H1 (cell line): ENCODE measurements around the gene LIG3. TPM values are rescaled to one million over a fixed set of nuclear protein-coding genes. Genes with fewer than 3 reads are reported as not detected.

ENCODE experiments used
- CTCF ChIA-PET: fragments of 300-600 bp; sonication (Branson Sonifier 250); formaldehyde crosslinking; loops from one replicate; lab custom pipeline; 2021; ENCODE audit not compliant: partially characterized antibody; lab: Charles Lee
- POLR2A ChIA-PET: fragments of 300-600 bp; sonication (Branson Sonifier 250); formaldehyde crosslinking; loops from one replicate; lab custom pipeline; 2021; ENCODE audit warnings: inconsistent platforms; ENCODE audit not compliant: partially characterized antibody; lab: Charles Lee
- DNase-seq, 2 experiments: peaks; one replicate each; pipeline versions ENCODE4 v3.0.0 to v3.0.0-alpha.2; 2010 to 2022; ENCODE audit warnings: low spot score in 2 of 2, low read depth in 1 of 2, mixed read lengths in 1 of 2
- FAIRE-seq: peaks from 2 replicates; lab custom pipeline; 2011; peaks lifted over from hg19 to GRCh38; lab: Jason Lieb, UNC
- H2AFZ ChIP-seq: 2 replicates; pipeline ENCODE4 v1.8.1; 2012; ENCODE audit warnings: low read length, inconsistent platforms
- H2AK5ac ChIP-seq: 2 replicates; pipeline ENCODE4 v1.6.1; 2013; ENCODE audit warnings: low read depth, low read length
- H2BK120ac ChIP-seq: replicated peaks from 2 replicates; pipeline ENCODE3; 2013; ENCODE audit warnings: low read depth, low read length, inconsistent platforms
- H2BK12ac ChIP-seq: 2 replicates; pipeline ENCODE4 v1.6.1; 2013; ENCODE audit warnings: low read depth, low read length
- H2BK15ac ChIP-seq: 2 replicates; pipeline ENCODE4 v1.6.1; 2013; ENCODE audit warnings: low read length
- H2BK20ac ChIP-seq: 2 replicates; pipeline ENCODE4 v1.6.1; 2013; ENCODE audit warnings: low read length
- H2BK5ac ChIP-seq: 2 replicates; pipeline ENCODE4 v1.6.1; 2013; ENCODE audit warnings: low read depth, low read length
- H3K14ac ChIP-seq: 2 replicates; pipeline ENCODE4 v1.6.1; 2013; ENCODE audit warnings: inconsistent platforms; ENCODE audit not compliant: insufficient read length
- H3K18ac ChIP-seq: 2 replicates; pipeline ENCODE4 v1.6.1; 2013; ENCODE audit warnings: low read length; ENCODE audit errors: extremely low read depth
- H3K23ac ChIP-seq: 2 replicates; pipeline ENCODE4 v1.6.1; 2013; ENCODE audit warnings: inconsistent platforms; ENCODE audit not compliant: insufficient read length
- H3K23me2 ChIP-seq: 2 replicates; pipeline ENCODE4 v1.6.1; 2013; ENCODE audit warnings: low read depth, low read length
- H3K27ac ChIP-seq: 2 replicates; pipeline ENCODE4 v1.6.1; 2011; ENCODE audit warnings: low read depth, low read length, inconsistent platforms
- H3K27me3 ChIP-seq, 4 experiments: replicated peaks in 1 of 4; 1 replicate in 1 of 4; 2 replicates in 3 of 4; pipeline versions ENCODE4 v1.6.1 to v1.8.1; 2011 to 2013; ENCODE audit warnings: low read length in 3 of 4, mild to moderate bottlenecking in 3 of 4, inconsistent platforms in 2 of 4, mixed read lengths in 2 of 4, moderate library complexity in 1 of 4; ENCODE audit not compliant: control insufficient read depth in 3 of 4, insufficient read depth in 3 of 4; ENCODE audit errors: extremely low read depth in 1 of 4
- H3K36me3 ChIP-seq, 4 experiments: 2 replicates each; pipeline versions ENCODE4 v1.6.1 to v1.8.1; 2011 to 2013; ENCODE audit warnings: mild to moderate bottlenecking in 4 of 4, low read length in 3 of 4, moderate library complexity in 2 of 4, control low read depth in 1 of 4, inconsistent platforms in 1 of 4; ENCODE audit not compliant: insufficient read depth in 4 of 4, control insufficient read depth in 2 of 4
- H3K4ac ChIP-seq: replicated peaks from 2 replicates; pipeline ENCODE3; 2013; ENCODE audit warnings: low read length, low read depth, mixed read lengths, inconsistent platforms; ENCODE audit not compliant: insufficient read length
- H3K4me1 ChIP-seq, 4 experiments: replicated peaks in 1 of 4; 1 replicate in 1 of 4; 2 replicates in 3 of 4; pipeline versions ENCODE4 v1.6.1 to v1.8.1; 2011 to 2013; ENCODE audit warnings: low read length in 3 of 4, inconsistent platforms in 2 of 4, mixed read lengths in 1 of 4; ENCODE audit not compliant: insufficient read depth in 4 of 4, control insufficient read depth in 3 of 4
- H3K4me2 ChIP-seq, 2 experiments: 2 replicates each; pipeline versions ENCODE4 v1.6.1 to v1.8.1; 2011 to 2013; ENCODE audit warnings: low read depth in 2 of 2, low read length in 2 of 2, control low read depth in 1 of 2, inconsistent platforms in 1 of 2, mild to moderate bottlenecking in 1 of 2; ENCODE audit not compliant: insufficient read depth in 1 of 2
- H3K4me3 ChIP-seq, 4 experiments: fragments of 200-600, 300-600 bp in 1 of 4; sonication (generic), shearing (Covaris generic), sonication (Bioruptor Twin) in 1 of 4; 2 replicates each; pipeline versions ENCODE4 v1.5.1 to v1.8.1; 2011 to 2016; ENCODE audit warnings: low read length in 4 of 4, low read depth in 3 of 4, control low read depth in 2 of 4, inconsistent platforms in 2 of 4, mild to moderate bottlenecking in 2 of 4, mixed read lengths in 1 of 4, moderate library complexity in 1 of 4; ENCODE audit not compliant: insufficient read depth in 2 of 4; ENCODE audit errors: extremely low read depth in 1 of 4
- H3K56ac ChIP-seq: replicated peaks from 2 replicates; pipeline ENCODE3; 2013; ENCODE audit warnings: low read depth, mild to moderate bottlenecking, mixed read lengths, low read length, inconsistent platforms; ENCODE audit not compliant: insufficient read length
- H3K79me1 ChIP-seq: 2 replicates; pipeline ENCODE4 v1.6.1; 2013; ENCODE audit warnings: low read depth, low read length, control low read depth
- H3K79me2 ChIP-seq, 2 experiments: 2 replicates each; pipeline versions ENCODE4 v1.6.1 to v1.8.1; 2012 to 2013; ENCODE audit warnings: low read length in 2 of 2, mild to moderate bottlenecking in 2 of 2, inconsistent platforms in 1 of 2; ENCODE audit not compliant: insufficient read depth in 2 of 2, control insufficient read depth in 1 of 2
- H3K9ac ChIP-seq, 4 experiments: replicated peaks in 1 of 4; 1 replicate in 1 of 4; 2 replicates in 3 of 4; pipeline versions ENCODE4 v1.6.1 to v1.8.1; 2011 to 2013; ENCODE audit warnings: low read depth in 3 of 4, low read length in 3 of 4, control low read depth in 2 of 4, mild to moderate bottlenecking in 2 of 4, moderate library complexity in 2 of 4, inconsistent platforms in 1 of 4; ENCODE audit errors: extremely low read depth in 1 of 4
- H3K9me3 ChIP-seq, 2 experiments: 2 replicates each; pipeline versions ENCODE4 v1.6.1 to v1.8.1; 2012 to 2013; ENCODE audit warnings: mild to moderate bottlenecking in 2 of 2, moderate library complexity in 2 of 2, control low read depth in 1 of 2, inconsistent platforms in 1 of 2, low read depth in 1 of 2, low read length in 1 of 2, mixed read lengths in 1 of 2; ENCODE audit not compliant: insufficient read depth in 2 of 2
- H4K20me1 ChIP-seq, 2 experiments: replicated peaks in 1 of 2; 2 replicates each; pipeline versions ENCODE3 to v1.8.1; 2011 to 2013; ENCODE audit warnings: inconsistent platforms in 2 of 2, low read length in 2 of 2, mild to moderate bottlenecking in 1 of 2; ENCODE audit not compliant: insufficient read depth in 2 of 2, control insufficient read depth in 1 of 2
- H4K5ac ChIP-seq: 2 replicates; pipeline ENCODE4 v1.6.1; 2013; ENCODE audit warnings: low read length, low read depth, mixed read lengths, inconsistent platforms; ENCODE audit not compliant: insufficient read length
- H4K8ac ChIP-seq: 2 replicates; pipeline ENCODE4 v1.8.0; 2013; ENCODE audit warnings: mild to moderate bottlenecking, moderate library complexity, low read length, inconsistent platforms; ENCODE audit not compliant: insufficient read depth; ENCODE audit errors: extremely low read depth
- H4K91ac ChIP-seq: replicated peaks from 2 replicates; pipeline ENCODE3; 2013; ENCODE audit warnings: low read length, mixed read lengths, inconsistent platforms; ENCODE audit not compliant: insufficient read length
- HDAC6 ChIP-seq: IDR thresholded peaks from one replicate; pipeline ENCODE4 v1.7.1; 2012; ENCODE audit warnings: low read depth, mild to moderate bottlenecking, inconsistent platforms, low read length, moderate library complexity
- WGBS, 2 experiments: shearing (Covaris generic) in 1 of 2; methylation state at CpG; one replicate each; pipeline versions ENCODE4 v1.1.6 to v1.1.7; 2013 to 2015; ENCODE audit warnings: low lambda C conversion rate in 2 of 2, mixed read lengths in 2 of 2, inconsistent platforms in 1 of 2, low coverage in 1 of 2, missing lambda C conversion rate in 1 of 2; ENCODE audit not compliant: insufficient replicate concordance in 2 of 2, insufficient coverage in 1 of 2, insufficient read length in 1 of 2; ENCODE audit errors: extremely low coverage in 1 of 2, missing lambda C conversion rate in 1 of 2; 5-methylcytosine and 5-hydroxymethylcytosine counted together
- polyA plus RNA-seq, 7 experiments: library from polyadenylated mRNA; depleted of rRNA in 3 of 7; stranded (reverse) in 5 of 7; unstranded in 2 of 7; fragments of >200 nt in 5 of 7; fragments of 200-250 nt in 2 of 7; gene quantifications; 1 replicate in 5 of 7; 2 replicates in 1 of 7; 4 replicates in 1 of 7; pipeline versions ENCODE4 v1.2.1 to v1.2.3, GENCODE V29; 2011 to 2013; ENCODE audit warnings: missing spikeins in 2 of 7, mixed read lengths in 2 of 7
- total RNA-seq: library from RNA; stranded (reverse); fragmentation: NEBNext Ultra II Directional; extraction: Animal tissue kit (Norgen Biotek cat#: 25700); gene quantifications from 2 replicates; pipeline ENCODE4 v1.2.1, GENCODE V29; 2021

Gene LIG3
- total and polyA plus RNA-seq, 2 of the 8 experiments (the other 6 are each of a cell fraction or from before 2014, with no cell fraction given) = 63.6 to 89.3 TPM

DNA sequence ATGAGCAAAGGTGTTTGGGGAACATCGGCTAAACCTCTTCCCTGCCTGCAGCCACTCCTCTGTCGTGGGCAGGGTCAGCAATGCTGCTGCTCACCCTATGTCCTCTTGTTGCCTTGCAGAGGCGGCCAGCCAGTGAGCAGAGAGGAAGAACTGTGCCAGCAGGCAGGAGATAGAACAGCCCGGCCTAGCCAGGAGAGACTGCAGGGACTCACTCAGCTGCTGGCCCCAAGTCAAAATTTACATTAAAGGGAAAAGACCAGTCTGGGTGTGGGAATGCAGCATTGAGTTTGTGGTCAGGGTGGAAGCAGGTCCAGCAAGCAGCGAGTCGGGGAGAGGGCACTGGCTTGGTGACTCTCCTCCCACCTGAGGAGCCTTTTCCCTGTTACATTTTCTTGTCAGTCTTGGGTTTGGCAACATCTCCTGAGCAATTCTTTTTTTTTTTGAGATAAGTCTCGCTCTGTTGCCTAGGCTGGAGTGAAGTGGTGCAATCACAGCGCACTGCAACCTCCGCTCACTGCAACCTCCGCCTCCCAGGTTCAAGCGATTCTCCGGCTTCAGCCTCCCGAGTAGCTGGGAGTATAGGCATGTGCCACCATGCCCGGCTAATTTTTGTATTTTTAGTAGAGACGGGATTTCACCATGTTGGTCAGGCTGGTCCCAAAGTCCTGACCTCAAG is 22.7 kb downstream of the LIG3 start:
- H4K20me1 ChIP-seq = peaks cover 8% of the 10 kb centered on the region in 2 experiments
- no peak overlapping the region for H3K4me2 ChIP-seq
- H2BK15ac ChIP-seq = no peak overlapping the region
- H3K23me2 ChIP-seq = no peaks in the 10 kb centered on the region
- no peak overlapping the region for H2AK5ac ChIP-seq
- no peak overlapping the region for H3K4me3 ChIP-seq
- no peak overlapping the region for H2BK20ac ChIP-seq
- no peak overlapping the region for H3K18ac ChIP-seq
- ChIA-PET CTCF (interaction anchor here (1.1 to 1.4 kb wide), 2 partner anchors 87 to 90 kb away, joined by 4 to 5 read pairs; no protein-coding TSS in a partner anchor), POLR2A (interaction anchor here (0.6 to 5.3 kb wide), 5 partner anchors 9 to 92 kb away, joined by 4 to 26 read pairs (median 14); partner anchors contain the start of gene LIG3)
- 87% methylated on average over 13 of the region's 15 CpGs; no CpG with 5 or more reads in 1 of the 2 experiments for WGBS, 2 experiments
- no peak overlapping the region for H4K91ac ChIP-seq
- H3K23ac ChIP-seq = no peak overlapping the region
- no peak overlapping the region for H2AFZ ChIP-seq
- no peak overlapping the region for H3K27ac ChIP-seq
- H3K4ac ChIP-seq = no peak overlapping the region
- no peaks in the 10 kb centered on the region for H3K27me3 ChIP-seq
- no peak overlapping the region for H2BK12ac ChIP-seq
- no peaks in the 10 kb centered on the region for H3K4me1 ChIP-seq
- H3K79me2 ChIP-seq = no peaks in the 10 kb centered on the region
- no peak overlapping the region for H2BK5ac ChIP-seq
- H3K9ac ChIP-seq = no peak overlapping the region
- DNase-seq (no peak), FAIRE-seq (no peak)
- H2BK120ac ChIP-seq = no peak overlapping the region
- H4K5ac ChIP-seq = no peak overlapping the region
- peaks cover 34 to 87% (median 63%) of the 10 kb centered on the region in 4 experiments for H3K36me3 ChIP-seq
- no peaks in the 10 kb centered on the region for H3K79me1 ChIP-seq
- no peak overlapping the region for H3K56ac ChIP-seq
- H3K14ac ChIP-seq = no peak overlapping the region
- H4K8ac ChIP-seq = no peak overlapping the region
- no peaks in the 10 kb centered on the region for H3K9me3 ChIP-seq
- TF ChIP-seq HDAC6 = no peak
